K562 (cell line): ENCODE data around the gene DHX8. TPM values are rescaled to one million over a fixed set of nuclear protein-coding genes. Genes with fewer than 3 reads are reported as not detected.

Source experiments
- ETV1 ChIP-seq: fragments of 450-650 bp; conservative IDR thresholded peaks from 2 replicates; pipeline ENCODE4 v1.6.1; 2016; ENCODE audit warnings: missing genetic modification characterization, control low read depth, low read depth, missing compliant biosample characterization
- HDAC2 ChIP-seq: fragments of 450-650 bp; IDR thresholded peaks from 2 replicates; pipeline ENCODE4 v1.6.1; 2016; ENCODE audit warnings: mild to moderate bottlenecking
- HMGXB4 ChIP-seq: sonication (generic); formaldehyde crosslinking; IDR thresholded peaks from 2 replicates; pipeline ENCODE4 v1.8.1; 2023; ENCODE audit warnings: mild to moderate bottlenecking, missing genetic modification reagents
- KDM5B ChIP-seq: fragments of 200-600 bp; sonication (generic); IDR thresholded peaks from 2 replicates; pipeline ENCODE4 v1.6.1; 2012; ENCODE audit warnings: low read depth, mild to moderate bottlenecking, moderate library complexity, low read length, control low read depth, inconsistent platforms; ENCODE audit not compliant: insufficient replicate concordance
- RB1 ChIP-seq: fragments of 450-650 bp; IDR thresholded peaks from 2 replicates; pipeline ENCODE4 v1.6.1; 2017; ENCODE audit warnings: low read depth, mild to moderate bottlenecking
- RBBP5 ChIP-seq: fragments of 200-600 bp; sonication (generic); IDR thresholded peaks from 2 replicates; pipeline ENCODE4 v1.6.1; 2012; ENCODE audit warnings: borderline replicate concordance, mild to moderate bottlenecking, low read length, control low read depth, inconsistent platforms; ENCODE audit not compliant: insufficient read depth, poor library complexity, severe bottlenecking
- RNF2 ChIP-seq: sonication (generic); IDR thresholded peaks from 2 replicates; pipeline ENCODE4 v1.6.1; 2016
- SMC3 ChIP-seq: conservative IDR thresholded peaks from 2 replicates; pipeline ENCODE4 v1.6.1; 2011; ENCODE audit warnings: low read depth, low read length, improper control_type of control experiment; ENCODE audit not compliant: insufficient read depth
- THAP12 ChIP-seq: fragments of 250-450 bp; sonication (Bioruptor Pico); IDR thresholded peaks from 2 replicates; pipeline ENCODE4 v1.9.0; 2021; ENCODE audit warnings: mild to moderate bottlenecking, inconsistent platforms
- THRA ChIP-seq: fragments of 450-650 bp; IDR thresholded peaks from 2 replicates; pipeline ENCODE4 v1.6.1; 2017; ENCODE audit warnings: mild to moderate bottlenecking, moderate library complexity
- polyA plus RNA-seq, 8 experiments: library from polyadenylated mRNA; depleted of rRNA in 4 of 8; stranded (reverse) in 5 of 8; unstranded in 3 of 8; fragments of >200 nt; fragmentation: Nextera tagmentation in 2 of 8; fragmentation: Illumina TruSeq in 1 of 8; extraction: Ambion mirVana in 2 of 8; extraction: Trizol in 1 of 8; gene quantifications; 2 replicates each; pipeline versions ENCODE4 v1.2.1 to v1.2.3, GENCODE V29; 2011 to 2014; ENCODE audit warnings: inconsistent platforms in 1 of 8, missing spikeins in 1 of 8
- total RNA-seq, 7 experiments: library from RNA; depleted of rRNA in 6 of 7; stranded (reverse); fragments of >200 nt in 6 of 7; fragmentation: Illumina TruSeq in 2 of 7; extraction: Trizol in 2 of 7; gene quantifications; 2 replicates each; pipeline versions ENCODE4 v1.2.1 to v1.2.3, GENCODE V29; 2011 to 2021; ENCODE audit warnings: low replicate concordance in 1 of 7

The DHX8 gene
- total and polyA plus RNA-seq, 9 of the 15 experiments (the other 6 are each of a cell fraction or from before 2014, with no cell fraction given), result 16.7 to 42.5 (median 25.6) TPM

GRCh38 chr17:43483674-43484551 lies at the start of gene DHX8 (continued):
- TF ChIP-seq HMGXB4 (CRISPR knock-in tag), result peak; percentile 22; the same call in 1 of the 2 replicates
- peak; percentile 49; the same call in 1 of the 2 replicates for TF ChIP-seq HDAC2
- TF ChIP-seq THAP12 (CRISPR knock-in tag), result peak; percentile 99
- TF ChIP-seq KDM5B, result peak; percentile 91
- no peak for TF ChIP-seq THRA
- peak; percentile 100 for TF ChIP-seq SMC3
- TF ChIP-seq RBBP5, result peak; percentile 69
- peak; percentile 75 for TF ChIP-seq RNF2
- peak; percentile 92 for TF ChIP-seq ETV1
- peak; percentile 94 for TF ChIP-seq RB1
